Non-pigmented ciliary epithelial cell (primary cell): ENCODE measurements around the gene BAIAP2L2.
"Not testable (repeated sequence)": the region's sequence is repeated elsewhere in the genome, so short reads cannot be mapped to it uniquely, and the experiment has no call there.

ENCODE experiments used
- DNase-seq: peaks from one replicate; pipeline ENCODE4 v3.0.0-alpha.2; 2010; ENCODE audit warnings: low read depth

Gene BAIAP2L2

DNA sequence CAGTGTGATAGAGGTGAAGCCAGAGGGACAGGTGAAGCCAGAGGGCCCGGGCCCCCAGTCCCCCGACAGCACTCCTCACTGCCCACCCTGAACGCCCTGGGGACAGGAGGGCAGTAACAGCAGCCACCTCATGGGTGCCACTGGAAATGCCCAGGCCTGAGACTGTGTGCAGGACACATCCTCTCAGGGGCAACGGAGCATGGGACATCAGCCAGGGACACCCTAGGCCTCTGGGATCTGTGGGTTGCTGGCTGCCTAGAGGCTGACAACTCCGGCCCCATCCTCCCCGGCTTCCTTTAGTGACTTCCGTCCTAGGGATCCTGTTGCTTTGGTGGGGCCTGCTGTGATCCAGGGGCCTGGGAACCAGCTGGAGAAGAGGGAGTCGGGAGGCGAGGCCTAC is 17.4 kb upstream of the BAIAP2L2 start:
- no peak for DNase-seq

DNA sequence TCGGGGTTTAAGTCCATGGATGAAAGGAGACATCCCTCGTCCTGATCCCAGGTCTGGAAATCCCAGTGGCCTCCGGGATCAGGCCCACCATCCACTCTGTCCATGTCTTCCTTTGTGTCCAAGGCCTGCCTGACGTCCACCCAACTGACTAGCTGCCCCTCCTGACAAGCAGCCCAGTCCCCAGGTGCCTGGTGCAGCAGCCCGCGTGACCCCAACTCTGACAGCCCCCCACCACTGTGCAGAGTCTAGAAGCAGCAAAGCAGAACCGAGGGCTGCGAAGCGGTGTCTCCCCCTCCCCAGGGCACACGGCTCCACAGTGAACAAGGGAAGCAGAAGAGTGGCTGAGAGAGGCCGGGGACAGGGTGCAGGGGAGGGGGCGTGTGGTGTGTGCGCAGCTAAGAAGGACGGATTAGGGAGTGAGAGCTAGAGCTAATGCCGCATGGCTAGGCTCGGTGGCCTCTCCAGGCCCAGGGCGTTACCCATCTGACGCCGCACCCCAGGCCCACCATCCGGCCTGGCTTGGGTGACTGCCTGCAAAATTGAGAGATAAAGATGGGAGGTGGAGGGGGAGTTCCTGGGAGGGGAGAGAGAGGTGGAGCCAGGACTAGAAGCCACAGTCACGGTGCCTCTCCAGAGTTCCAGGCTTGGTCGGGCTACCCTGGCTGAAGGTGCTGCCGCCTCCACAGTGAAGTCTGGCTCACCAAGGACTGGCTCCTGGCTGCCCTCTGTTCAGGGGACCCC is 16.6 kb upstream of the BAIAP2L2 start:
- DNase-seq: no peak

- DNase-seq: no peak
These were observed 15.3 kb upstream of the BAIAP2L2 start for GRCh38 chr22:38125751-38126201.

GRCh38 chr22:38125038-38125610 is 14.6 kb upstream of the BAIAP2L2 start:
- no peak for DNase-seq

DNA sequence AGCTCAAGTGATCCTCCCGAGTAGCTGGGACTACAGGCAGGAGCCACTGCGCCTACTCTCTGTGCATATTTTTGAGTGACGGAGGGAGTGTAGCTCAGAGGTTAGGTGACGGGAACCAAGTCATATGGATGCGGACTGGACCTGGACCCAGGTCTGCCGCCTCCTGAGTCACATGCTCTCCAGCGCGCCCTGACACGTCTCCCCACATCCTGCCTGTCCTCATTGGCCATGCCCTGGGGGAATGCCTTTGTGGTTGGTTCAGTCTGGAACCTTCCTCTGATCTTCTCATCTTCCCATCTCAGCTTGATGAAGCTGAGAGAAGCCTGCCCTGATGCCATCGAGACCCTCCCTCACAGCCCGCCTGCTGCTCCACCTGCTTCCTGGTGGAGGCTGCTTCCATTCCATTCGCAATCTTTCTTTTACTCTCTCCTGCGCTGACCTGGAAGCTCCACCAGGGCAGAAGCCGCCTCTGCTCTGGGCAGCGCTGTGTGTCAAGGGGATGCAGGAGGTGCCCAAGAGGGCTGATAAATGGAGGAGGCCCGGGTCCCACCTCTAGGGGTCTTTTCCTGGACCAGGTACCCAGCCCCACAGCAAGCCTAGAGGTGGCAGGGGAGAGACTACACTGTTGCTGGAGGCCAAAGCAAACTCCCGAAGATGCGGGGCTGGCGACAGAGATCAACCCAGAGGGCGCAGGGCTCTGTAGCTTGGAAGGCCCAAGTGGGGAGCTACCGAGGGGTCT is 13.9 kb upstream of the BAIAP2L2 start:
- no peak for DNase-seq

GRCh38 chr22:38122616-38123015 is 12.1 kb upstream of the BAIAP2L2 start:
- DNase-seq: no peak

GRCh38 chr22:38120359-38121110 is 10.1 kb upstream of the BAIAP2L2 start:
- no peak for DNase-seq

DNA sequence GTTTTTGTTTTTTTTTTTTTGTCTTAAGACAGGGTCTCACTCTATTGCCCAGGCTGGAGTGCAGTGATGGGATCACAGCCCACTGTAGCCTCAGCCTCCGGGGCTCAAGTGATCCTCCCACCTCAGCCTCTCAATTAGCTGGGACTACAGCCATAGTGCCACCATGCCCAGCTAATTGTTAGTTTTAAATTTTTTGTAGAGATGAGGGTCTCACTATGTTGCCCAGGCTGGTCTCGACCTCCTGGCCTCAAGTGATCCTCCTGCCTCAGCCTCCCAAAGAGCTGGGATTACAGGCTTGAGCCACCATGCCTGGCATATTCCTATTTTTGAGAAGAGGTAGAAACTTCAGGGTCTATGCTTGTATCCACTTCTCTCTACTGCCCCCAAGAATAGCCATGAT is 8.3 kb upstream of the BAIAP2L2 start:
- not testable (repeated sequence) for DNase-seq

- DNase-seq: no peak
These were observed 7.7 kb upstream of the BAIAP2L2 start for GRCh38 chr22:38118182-38118581.

- not testable (repeated sequence) for DNase-seq
These were observed 7.1 kb upstream of the BAIAP2L2 start for GRCh38 chr22:38117556-38117955.

DNA sequence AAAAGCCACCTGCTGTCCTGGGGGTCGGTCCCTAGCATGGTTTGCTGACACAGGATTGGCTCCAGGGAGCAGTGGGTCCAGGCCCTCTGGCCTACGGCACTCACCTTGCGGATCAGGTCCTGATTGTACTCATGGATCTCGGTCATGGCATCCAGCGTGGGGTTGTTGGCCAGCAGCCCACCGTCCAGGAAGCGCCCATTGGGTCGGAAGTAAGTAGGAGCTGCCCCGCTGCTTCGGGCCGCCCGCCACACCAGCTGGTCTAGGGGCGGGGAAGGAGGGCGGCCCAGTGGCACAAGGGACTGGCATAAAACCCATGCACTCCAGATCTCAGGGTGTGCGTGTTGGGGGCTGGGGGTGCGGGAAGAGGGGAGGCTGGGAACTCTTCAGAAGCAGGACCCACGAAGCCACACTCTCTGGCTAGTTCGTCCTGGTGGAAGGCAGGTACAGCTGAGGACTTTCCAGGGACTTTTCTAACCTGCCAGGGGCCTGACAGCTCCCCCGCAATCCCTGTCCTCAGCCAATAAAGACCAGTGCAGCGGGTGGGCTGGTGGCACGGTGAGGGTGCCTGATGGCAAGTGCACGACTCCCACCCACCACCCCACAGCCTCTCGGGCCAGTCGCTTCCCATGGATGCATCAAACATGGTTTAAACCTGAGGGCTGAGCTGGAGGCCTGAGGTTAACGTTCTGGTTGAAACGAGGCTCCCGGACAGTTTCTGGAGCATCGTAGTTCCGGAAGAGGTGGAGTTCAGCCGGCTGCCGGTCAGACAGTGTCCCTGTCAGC is 5.1 kb upstream of the BAIAP2L2 start:
- no peak for DNase-seq

- peak; percentile 38 for DNase-seq
These were observed 4.3 kb upstream of the BAIAP2L2 start for GRCh38 chr22:38114484-38115398.

DNA sequence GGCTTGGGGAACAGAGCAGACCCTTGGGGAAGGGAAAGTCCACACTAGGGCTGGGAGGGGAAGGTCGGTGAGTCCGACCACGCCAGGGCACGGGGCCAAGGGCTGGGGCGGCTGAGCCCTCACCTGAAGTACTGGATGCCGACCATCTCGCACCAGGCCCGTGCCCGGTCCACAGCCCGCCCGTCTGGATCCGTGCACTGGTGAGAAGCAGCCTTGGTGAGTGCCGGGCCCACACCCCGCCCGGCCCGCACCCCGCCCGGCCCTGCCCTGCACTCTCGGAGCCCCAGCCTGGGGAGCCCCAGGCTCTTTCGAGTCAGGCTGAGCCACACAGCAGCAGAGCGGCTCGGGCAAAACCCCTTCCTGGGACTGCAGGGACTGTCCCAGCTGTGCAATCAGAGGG is 1.9 kb upstream of the BAIAP2L2 start:
- no peak for DNase-seq

DNA sequence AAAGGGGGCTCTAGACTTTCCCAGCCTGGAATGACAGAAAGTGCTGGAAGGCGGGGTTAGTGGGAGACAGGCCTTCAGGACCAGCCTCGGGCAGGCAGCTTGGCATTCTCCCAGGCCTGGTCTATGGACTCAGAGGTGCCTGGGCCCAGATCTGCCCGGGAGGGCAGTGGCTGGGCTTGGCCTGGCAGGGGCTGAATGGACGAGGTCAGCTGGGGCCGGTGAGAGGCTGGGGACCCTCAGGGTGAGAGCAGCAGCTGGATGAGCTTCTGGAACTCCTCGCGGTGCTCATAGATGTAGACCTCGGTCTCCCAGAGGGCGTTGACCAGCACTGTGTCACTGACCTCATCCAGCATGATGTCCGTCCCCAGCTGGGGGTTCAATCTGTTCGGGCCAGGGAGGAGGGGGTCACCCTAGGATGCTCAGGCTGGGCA is 1.5 kb upstream of the BAIAP2L2 start:
- DNase-seq: no peak

DNA sequence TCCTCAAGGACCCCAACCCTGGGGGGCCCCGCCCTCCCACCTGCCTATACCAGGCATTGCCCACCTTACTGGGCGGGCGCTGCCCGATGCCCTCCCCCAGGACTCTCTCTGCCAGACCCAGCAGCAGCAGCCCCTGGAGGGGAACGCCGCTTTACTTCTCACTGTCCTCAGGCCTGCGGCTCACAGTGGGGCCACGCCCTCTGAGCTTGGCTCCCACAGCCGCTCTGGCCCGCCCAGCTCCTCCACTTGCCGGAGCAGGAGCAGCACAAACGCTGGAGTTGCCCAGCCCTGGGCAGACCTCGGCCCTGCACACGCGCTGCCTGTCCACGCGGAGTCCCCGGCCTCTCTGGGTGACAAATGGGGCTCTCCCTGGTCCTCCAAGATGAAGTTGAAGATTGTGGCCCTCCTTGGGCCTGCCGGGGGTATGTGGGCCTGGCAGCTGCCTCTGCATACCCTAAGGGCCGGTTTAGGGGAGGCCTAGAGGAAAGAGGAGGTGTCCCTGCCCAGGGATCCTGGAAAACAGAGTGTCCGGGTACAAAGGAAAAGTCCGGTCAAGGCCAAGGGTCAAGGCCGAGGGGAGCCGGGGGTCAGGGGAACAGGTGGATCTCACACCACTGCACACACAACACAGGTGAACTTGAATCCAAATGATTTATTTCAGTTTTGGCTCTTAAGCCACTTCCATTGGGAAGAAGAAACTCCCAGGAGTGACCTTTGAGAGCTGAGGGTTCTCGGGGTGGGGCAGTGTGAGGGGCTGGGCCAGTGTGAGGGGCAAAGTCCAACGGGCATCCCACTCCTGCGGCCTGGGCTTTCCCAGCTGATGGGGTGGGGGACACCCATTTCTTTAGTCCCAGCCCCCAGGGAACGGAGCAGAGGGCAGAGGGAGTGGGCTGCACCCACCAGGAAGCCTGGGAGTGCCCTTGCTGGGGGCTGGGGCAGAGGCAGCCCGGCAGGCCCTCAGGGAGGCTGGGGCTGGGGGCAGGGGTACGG is 674 bp upstream of the BAIAP2L2 start:
- no peak for DNase-seq

DNA sequence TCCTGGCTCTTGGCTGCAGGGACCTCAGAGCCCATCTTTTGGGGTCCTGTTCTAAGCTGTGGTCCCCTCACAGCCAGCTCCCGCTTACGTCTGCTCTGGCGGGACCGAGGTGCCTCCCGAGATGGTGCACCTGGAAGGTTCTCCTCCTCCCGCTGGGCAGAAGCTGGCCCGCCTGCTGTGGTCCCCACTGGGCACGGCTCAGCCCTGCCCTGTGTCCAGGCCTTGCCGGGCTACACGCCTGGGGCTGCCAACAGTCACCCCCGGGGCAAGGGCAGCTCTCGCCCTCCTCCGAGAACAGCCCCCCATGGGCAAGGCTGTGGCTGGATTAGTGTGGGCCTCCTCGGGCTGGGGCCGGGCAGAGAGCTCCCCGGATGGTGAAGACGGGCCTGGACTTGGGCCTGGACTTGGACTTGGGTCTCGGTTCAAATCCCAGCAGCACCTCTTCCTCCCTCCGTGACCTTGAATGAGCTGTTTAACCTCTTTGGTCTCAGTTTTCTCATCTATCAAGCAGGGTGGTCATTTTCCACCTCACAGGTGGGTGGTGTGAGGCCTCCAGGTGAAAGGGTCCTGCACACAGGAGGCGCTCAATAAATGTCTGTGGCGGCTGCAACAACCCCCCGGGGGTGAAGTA is 998 bp downstream of the BAIAP2L2 start:
- no peak for DNase-seq

- DNase-seq: no peak
These were observed 1.7 kb downstream of the BAIAP2L2 start for GRCh38 chr22:38108561-38109319.
